DND-41 (cell line): Measurements from ENCODE around the gene PRR13.

Experiments used
- CTCF ChIP-seq: IDR thresholded peaks from 2 replicates; pipeline ENCODE4 v1.5.1; 2012; ENCODE audit warnings: borderline replicate concordance, low read length, moderate library complexity, mild to moderate bottlenecking; ENCODE audit not compliant: poor library complexity, severe bottlenecking; ENCODE audit errors: extremely low read depth
- EZH2 ChIP-seq: IDR thresholded peaks from 3 replicates; pipeline ENCODE4 v1.6.1; 2012; ENCODE audit warnings: borderline replicate concordance, low read depth, mild to moderate bottlenecking, moderate library complexity, low read length, inconsistent platforms; ENCODE audit not compliant: severe bottlenecking

- no peak for TF ChIP-seq CTCF
- TF ChIP-seq EZH2 = no peak
Measured at GRCh38 chr12:53474819-53475218, 33.3 kb downstream of the PRR13 start.
